MCF 10A (cell line): Measurements from ENCODE around the gene TAOK3. TPM values are rescaled to one million over a fixed set of nuclear protein-coding genes. Genes with fewer than 3 reads are reported as not detected.

Experiments
- BruUV-seq: library from RNA; stranded (reverse); fragments of 400-500 nt; replicated peaks from 2 replicates; lab custom pipeline; 2021; lab: Mats Ljungman, UMichigan
- CTCF ChIA-PET: fragments of 300-600 bp; sonication (Branson Sonifier 250); formaldehyde crosslinking; extraction: SDS; loops from one replicate; lab custom pipeline; 2021; ENCODE audit warnings: antibody characterized with exemption, inconsistent platforms; lab: Yijun Ruan, JAX
- POLR2A ChIA-PET: fragments of 300-600, 350-650 bp; sonication (Branson Sonifier 250); formaldehyde crosslinking; extraction: SDS; loops from one replicate; lab custom pipeline; 2020; ENCODE audit warnings: antibody characterized with exemption, inconsistent platforms; lab: Yijun Ruan, JAX
- DNase-seq: peaks from one replicate; pipeline ENCODE4 v3.0.0-alpha.2; 2018; ENCODE audit not compliant: unreplicated experiment
- H3K27ac Mint-ChIP-seq: one replicate; pipeline ENCODE4 v1.8.0; 2022; ENCODE audit warnings: mild to moderate bottlenecking, low read depth, mixed read lengths; ENCODE audit not compliant: unreplicated experiment
- H3K27me3 Mint-ChIP-seq: one replicate; pipeline ENCODE4 v1.8.0; 2022; ENCODE audit warnings: mixed read lengths; ENCODE audit not compliant: insufficient read depth, unreplicated experiment
- H3K36me3 Mint-ChIP-seq: one replicate; pipeline ENCODE4 v1.8.0; 2022; ENCODE audit warnings: mild to moderate bottlenecking, moderate library complexity, mixed read lengths; ENCODE audit not compliant: insufficient read depth, unreplicated experiment
- H3K4me1 Mint-ChIP-seq: one replicate; pipeline ENCODE4 v1.8.0; 2022; ENCODE audit warnings: mixed read lengths; ENCODE audit not compliant: insufficient read depth, unreplicated experiment
- H3K4me3 Mint-ChIP-seq: one replicate; pipeline ENCODE4 v1.8.0; 2022; ENCODE audit warnings: mild to moderate bottlenecking, moderate library complexity, mixed read lengths; ENCODE audit not compliant: unreplicated experiment
- H3K9me3 Mint-ChIP-seq: one replicate; pipeline ENCODE4 v1.8.0; 2022; ENCODE audit warnings: mixed read lengths; ENCODE audit not compliant: unreplicated experiment
- CTCF ChIP-seq: fragments of 200-600 bp; IDR thresholded peaks from one replicate; pipeline ENCODE4 v1.8.0; 2022; ENCODE audit warnings: antibody characterized with exemption, mild to moderate bottlenecking; ENCODE audit not compliant: unreplicated experiment
- intact Hi-C: fragments of 100-400 bp; cut with micrococcal nuclease; formaldehyde crosslinking; loops from 2 replicates; pipeline ENCODE4 v1.14.1; 2022
- total RNA-seq: library from RNA; stranded (reverse); gene quantifications from 2 replicates; pipeline ENCODE4 v1.2.3, GENCODE V29; 2022

The TAOK3 gene
- total RNA-seq, 1 experiment from 2014 or later: 28.6 TPM

- Mint-ChIP-seq H3K27me3 (no peaks in the 10 kb centered on the region), H3K9me3 (no peaks in the 10 kb centered on the region), H3K36me3 (peaks cover 85% of the 10 kb centered on the region), H3K4me3 (no peak overlapping the region), H3K27ac (no peak overlapping the region), H3K4me1 (no peaks in the 10 kb centered on the region)
- BruUV-seq: no TSS peak
- no peak for TF ChIP-seq CTCF
- no peak for DNase-seq
- intact Hi-C loops: loop anchor here (10.0 kb wide), 1 partner anchor 1263 kb away; the partner anchor contains the start of gene PRKAB1
- ChIA-PET POLR2A (no interaction called here), CTCF (interaction anchor here (0.7 to 2.1 kb wide), 4 partner anchors 9 to 1011 kb away, joined by 3 to 7 read pairs (median 5); no protein-coding TSS in a partner anchor)
These were observed 29.5 kb upstream of the TAOK3 start for GRCh38 chr12:118402251-118402650.

- Mint-ChIP-seq H3K4me3 (no peak overlapping the region), H3K4me1 (no peaks in the 10 kb centered on the region), H3K27ac (no peak overlapping the region), H3K27me3 (no peaks in the 10 kb centered on the region), H3K9me3 (no peaks in the 10 kb centered on the region), H3K36me3 (peaks cover 85% of the 10 kb centered on the region)
- intact Hi-C loops: no loop called here
- DNase-seq: no peak
- ChIA-PET CTCF (interaction anchor here (0.5 to 0.7 kb wide), 3 partner anchors 46 to 718 kb away, joined by 3 to 5 read pairs (median 3); no protein-coding TSS in a partner anchor), POLR2A (no interaction called here)
- BruUV-seq: no TSS peak
- no peak for TF ChIP-seq CTCF
These were observed 26.2 kb upstream of the TAOK3 start for GRCh38 chr12:118398940-118399339.

GRCh38 chr12:118398524-118398923 lies 25.8 kb upstream of the TAOK3 start:
- H3K36me3 Mint-ChIP-seq: peaks cover 85% of the 10 kb centered on the region

More at GRCh38 chr12:118398524-118398923, 25.8 kb upstream of the TAOK3 start:
- Mint-ChIP-seq H3K4me3 (no peak overlapping the region), H3K27ac (no peak overlapping the region), H3K4me1 (no peaks in the 10 kb centered on the region), H3K9me3 (no peaks in the 10 kb centered on the region), H3K27me3 (no peaks in the 10 kb centered on the region)
- no TSS peak for BruUV-seq
- intact Hi-C loops: no loop called here
- ChIA-PET POLR2A (no interaction called here), CTCF (interaction anchor here (0.5 to 1.0 kb wide), 4 partner anchors 46 to 1384 kb away, joined by 3 to 5 read pairs (median 3); no protein-coding TSS in a partner anchor)
- no peak for DNase-seq
- TF ChIP-seq CTCF: no peak
